Sigmoid colon (tissue), 7 donors: ENCODE results near the gene GSS. TPM values are rescaled to one million over a fixed set of nuclear protein-coding genes. Genes with fewer than 3 reads are reported as not detected.

Source experiments
- DNase-seq: peaks from one replicate; pipeline ENCODE4 v3.0.0-alpha.2; 2019
- H3K27ac ChIP-seq, 4 donors: fragments of 200-600 bp; sonication (generic); one replicate each; pipeline ENCODE4 v1.5.1; 2016 to 2019; ENCODE audit warnings: mild to moderate bottlenecking in 1 of 4
- H3K27me3 ChIP-seq, 3 donors: fragments of 200-600 bp; sonication (generic); one replicate each; pipeline ENCODE4 v1.5.1; 2019; ENCODE audit warnings: mild to moderate bottlenecking in 1 of 3
- H3K36me3 ChIP-seq, 4 donors: fragments of 200-600 bp; sonication (generic); one replicate each; pipeline ENCODE4 v1.5.1; 2016 to 2019
- H3K4me1 ChIP-seq, 4 donors: fragments of 200-600 bp; sonication (generic); one replicate each; pipeline ENCODE4 v1.5.1; 2017 to 2019
- H3K4me3 ChIP-seq, 4 donors: fragments of 200-600 bp; sonication (generic); one replicate each; pipeline ENCODE4 v1.5.1; 2017 to 2019; ENCODE audit warnings: mild to moderate bottlenecking in 2 of 4, moderate library complexity in 1 of 4
- H3K9me3 ChIP-seq, 4 donors: fragments of 200-600 bp in 3 of 4; sonication (generic) in 3 of 4; one replicate each; pipeline versions ENCODE4 v1.5.1 to v1.6.1; 2013 to 2019
- CTCF ChIP-seq, 4 experiments: fragments of 450-650 bp in 3 of 4; fragments of 200-600 bp in 1 of 4; IDR thresholded peaks; one replicate each; pipeline ENCODE4 v1.5.1; 2016 to 2019; ENCODE audit warnings: antibody characterized with exemption in 4 of 4, mild to moderate bottlenecking in 3 of 4, moderate library complexity in 2 of 4
- EP300 ChIP-seq, 4 donors: sonication (generic); formaldehyde crosslinking; IDR thresholded peaks; one replicate each; pipeline ENCODE4 v1.6.1; 2017; ENCODE audit warnings: antibody characterized with exemption in 4 of 4
- POLR2A ChIP-seq, 2 donors: fragments of 450-650 bp; IDR thresholded peaks; one replicate each; pipeline ENCODE4 v1.6.1; 2016; ENCODE audit warnings: antibody characterized with exemption in 2 of 2, mild to moderate bottlenecking in 2 of 2, moderate library complexity in 2 of 2
- POLR2AphosphoS5 ChIP-seq, 4 donors: sonication (generic); formaldehyde crosslinking; IDR thresholded peaks; one replicate each; pipeline ENCODE4 v1.6.1; 2017; ENCODE audit warnings: antibody characterized with exemption in 4 of 4
- WGBS, 2 donors: extraction: QIAGEN DNeasy Blood & Tissue Kit; methylation state at CpG; one replicate each; pipeline ENCODE4 v1.1.7; 2013; 5-methylcytosine and 5-hydroxymethylcytosine counted together
- intact Hi-C: fragments of 100-400 bp; cut with DNase I; formaldehyde crosslinking; loops from one replicate; pipeline ENCODE4 v1.15.1; 2023
- polyA plus RNA-seq, 3 donors: library from polyadenylated mRNA; stranded (reverse); fragments of 200-250 nt; gene quantifications; one replicate each; pipeline ENCODE4 v1.2.3, GENCODE V29; 2013
- total RNA-seq, 4 donors: library from RNA; depleted of rRNA; stranded (reverse); fragments of >200 nt; gene quantifications; one replicate each; pipeline ENCODE4 v1.1.0, GENCODE V29; 2016
- donor health status: healthy with polysubstance abuse.
- donor health status: Bipolar disorder and iron deficiency.
- donor health status: healthy.

Gene GSS
- total and polyA plus RNA-seq, 7 donors, result 22.9 to 80.7 (median 30.5) TPM

- intact Hi-C loops, result no loop called here
- H3K27me3 ChIP-seq, result no peaks in the 10 kb centered on the region
- H3K27ac ChIP-seq, result no peak overlapping the region
- peaks cover 61 to 96% (median 83%) of the 10 kb centered on the region in 4 donors for H3K36me3 ChIP-seq
- peaks cover 0 to 4% (median 2%) of the 10 kb centered on the region in 4 donors for H3K4me1 ChIP-seq
- DNase-seq, result peak; percentile 44
- no peak overlapping the region for H3K4me3 ChIP-seq
- no peaks in the 10 kb centered on the region for H3K9me3 ChIP-seq
- TF ChIP-seq EP300 (IDR thresholded peaks at IDR 0.05), result no peak
- TF ChIP-seq POLR2AphosphoS5 (IDR thresholded peaks at IDR 0.05), result no peak
- no peak for TF ChIP-seq POLR2A (IDR thresholded peaks at IDR 0.05)
- no peak for TF ChIP-seq CTCF (IDR thresholded peaks at IDR 0.05)
- 84 to 89% methylated on average over 10 of the region's 10 CpGs for WGBS, 2 donors
Observed at GRCh38 chr20:35002426-35003210, 47.0 kb upstream of the GSS start.

- no peak overlapping the region for H3K4me3 ChIP-seq
- no peak for DNase-seq
- H3K9me3 ChIP-seq, result no peaks in the 10 kb centered on the region
- peaks cover 56 to 88% (median 77%) of the 10 kb centered on the region in 4 donors for H3K36me3 ChIP-seq
- TF ChIP-seq EP300 (IDR thresholded peaks at IDR 0.05), result no peak
- no peak for TF ChIP-seq CTCF (IDR thresholded peaks at IDR 0.05)
- no peak for TF ChIP-seq POLR2AphosphoS5 (IDR thresholded peaks at IDR 0.05)
- no peak for TF ChIP-seq POLR2A (IDR thresholded peaks at IDR 0.05)
- intact Hi-C loops, result no loop called here
- WGBS, 2 donors, result 90 to 92% methylated on average over 15 of the region's 15 CpGs
- H3K27me3 ChIP-seq, result no peaks in the 10 kb centered on the region
- H3K4me1 ChIP-seq, result peaks cover 0 to 12% (median 10%) of the 10 kb centered on the region in 4 donors
- no peak overlapping the region for H3K27ac ChIP-seq
Observed at GRCh38 chr20:35001596-35002362, 46.2 kb upstream of the GSS start.

- DNase-seq, result no peak
- no peak overlapping the region for H3K4me3 ChIP-seq
- no peaks in the 10 kb centered on the region for H3K9me3 ChIP-seq
- peaks cover 0 to 13% (median 11%) of the 10 kb centered on the region in 4 donors for H3K4me1 ChIP-seq
- H3K27ac ChIP-seq, result no peak overlapping the region
- 96% methylated on average over 28 of the region's 28 CpGs for WGBS, 2 donors
- peaks cover 53 to 88% (median 76%) of the 10 kb centered on the region in 4 donors for H3K36me3 ChIP-seq
- H3K27me3 ChIP-seq, result no peaks in the 10 kb centered on the region
- TF ChIP-seq POLR2A (IDR thresholded peaks at IDR 0.05) (no peak), CTCF (IDR thresholded peaks at IDR 0.05) (no peak), POLR2AphosphoS5 (IDR thresholded peaks at IDR 0.05) (no peak), EP300 (IDR thresholded peaks at IDR 0.05) (no peak)
- intact Hi-C loops, result no loop called here
Observed at GRCh38 chr20:35000922-35001595, 45.5 kb upstream of the GSS start.

- Histone ChIP-seq H3K36me3 (peaks cover 47 to 88% (median 76%) of the 10 kb centered on the region in 4 donors), H3K9me3 (no peaks in the 10 kb centered on the region), H3K27me3 (no peaks in the 10 kb centered on the region), H3K4me1 (peaks cover 0 to 13% (median 11%) of the 10 kb centered on the region in 4 donors), H3K4me3 (no peak overlapping the region), H3K27ac (no peak overlapping the region)
- intact Hi-C loops, result no loop called here
- DNase-seq, result no peak
- no peak for TF ChIP-seq CTCF (IDR thresholded peaks at IDR 0.05)
- no peak for TF ChIP-seq POLR2AphosphoS5 (IDR thresholded peaks at IDR 0.05)
- TF ChIP-seq EP300 (IDR thresholded peaks at IDR 0.05), result no peak
- TF ChIP-seq POLR2A (IDR thresholded peaks at IDR 0.05), result no peak
- WGBS, 2 donors, result 94 to 95% methylated on average over 28 of the region's 28 CpGs
Observed at GRCh38 chr20:35000311-35000921, 44.8 kb upstream of the GSS start.
